Inferior parietal cortex (tissue), 1 donor: Measurements from ENCODE around the gene ZC3HAV1.

Experiments used
- DNase-seq: peaks from one replicate; pipeline ENCODE4 v3.0.0-alpha.2; 2016; ENCODE audit errors: extremely low spot score

ZC3HAV1 gene

DNA sequence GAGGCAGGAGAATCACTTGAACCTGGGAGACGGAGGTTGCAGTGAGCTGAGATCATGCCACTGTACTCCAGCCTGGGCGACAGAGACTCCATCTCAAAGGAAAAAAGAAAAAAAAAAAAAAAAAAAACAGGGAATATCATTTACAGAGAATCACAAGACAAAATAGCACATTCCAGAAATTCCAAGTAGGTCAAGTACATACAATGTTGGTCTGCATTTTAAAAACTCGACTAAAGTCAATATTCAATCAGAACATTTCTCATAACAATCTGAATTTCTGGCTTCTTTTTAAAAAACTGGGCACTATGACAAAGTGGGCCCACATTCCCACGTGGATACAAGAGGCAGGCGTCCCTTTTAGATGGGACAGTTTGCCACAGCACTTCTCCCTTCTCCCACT, 86.4 kb downstream of the ZC3HAV1 start:
- no peak for DNase-seq

GRCh38 chr7:139022286-139022685, 87.2 kb downstream of the ZC3HAV1 start:
- no peak for DNase-seq

DNA sequence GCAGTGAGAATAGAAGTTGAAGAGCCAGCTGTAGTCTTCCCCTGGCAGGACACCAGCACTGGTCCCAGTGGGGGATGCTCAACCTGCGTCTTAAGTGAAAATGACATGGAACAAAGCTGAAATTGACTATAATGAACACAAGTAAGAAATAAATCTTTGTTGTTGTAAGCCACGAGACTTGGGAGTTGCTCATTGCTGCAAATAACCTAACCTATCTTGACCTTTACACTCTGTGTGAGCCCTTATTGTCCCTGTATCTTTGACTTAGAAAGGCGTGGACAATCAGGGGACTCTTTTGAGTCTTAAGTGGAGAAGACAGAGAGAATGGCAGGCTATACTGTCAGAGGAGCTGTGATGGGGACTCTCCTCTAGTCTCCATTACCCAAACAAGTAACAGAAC, 90.6 kb downstream of the ZC3HAV1 start:
- DNase-seq = no peak

DNA sequence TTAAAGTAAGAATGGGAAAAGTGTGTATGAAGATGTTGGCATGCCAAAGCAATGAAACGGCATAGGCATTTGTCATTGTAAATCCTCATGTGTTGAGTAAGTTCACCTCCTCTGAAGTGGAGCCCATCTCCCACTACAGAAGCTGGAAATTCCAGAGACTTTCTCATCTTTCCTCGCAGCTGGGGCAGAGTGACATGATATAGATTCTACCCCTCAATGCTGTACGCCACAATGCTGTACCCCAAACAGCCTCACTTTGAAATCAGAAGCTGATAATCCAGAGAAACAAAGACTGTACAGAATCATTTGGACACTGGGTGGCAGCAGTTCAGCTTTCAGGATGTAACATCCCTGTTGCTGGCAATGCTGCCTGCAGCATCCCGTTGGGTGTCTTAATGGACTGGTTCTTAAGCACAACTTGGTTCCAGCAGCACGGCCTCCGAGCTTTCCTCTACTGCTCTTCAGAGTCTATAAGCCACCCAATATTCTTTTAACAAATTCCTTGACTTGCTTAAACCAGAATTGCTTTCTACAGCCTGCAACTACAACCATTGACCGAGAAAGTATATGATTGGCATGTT, 92.5 kb downstream of the ZC3HAV1 start:
- DNase-seq = peak; percentile 83

GRCh38 chr7:139011373-139011772, 98.1 kb downstream of the ZC3HAV1 start:
- no peak for DNase-seq

- no peak for DNase-seq
Measured at GRCh38 chr7:139004321-139005090, 105.0 kb downstream of the ZC3HAV1 start.

GRCh38 chr7:138999414-138999813, 110.1 kb downstream of the ZC3HAV1 start:
- no peak for DNase-seq
